Urinary bladder (tissue), 4 donors: ENCODE results near the gene SPTBN2. TPM values are rescaled to one million over a fixed set of nuclear protein-coding genes. Genes with fewer than 3 reads are reported as not detected.
A peak's percentile ranks its signal among the peaks of the same experiment; 100 is the strongest.
"Not testable (repeated sequence)": the region's sequence is repeated elsewhere in the genome, so short reads cannot be mapped to it uniquely, and the experiment has no call there.

Experiments used
- DNase-seq: peaks from one replicate; pipeline ENCODE4 v3.0.0-alpha.2; 2015; ENCODE audit errors: extremely low spot score
- H3K27ac ChIP-seq: one replicate; pipeline ENCODE4 v1.5.1; 2013; ENCODE audit warnings: low read depth, mild to moderate bottlenecking, moderate library complexity
- H3K36me3 ChIP-seq: one replicate; pipeline ENCODE4 v1.6.1; 2013; ENCODE audit warnings: mild to moderate bottlenecking, moderate library complexity; ENCODE audit not compliant: insufficient read depth
- H3K4me1 ChIP-seq: one replicate; pipeline ENCODE4 v1.6.1; 2013; ENCODE audit warnings: mild to moderate bottlenecking, moderate library complexity; ENCODE audit not compliant: insufficient read depth
- H3K4me3 ChIP-seq: one replicate; pipeline ENCODE4 v1.5.1; 2013; ENCODE audit warnings: low read depth, low read length
- WGBS: extraction: QIAGEN DNeasy Blood & Tissue Kit; methylation state at CpG from one replicate; pipeline ENCODE4 v1.1.7; 2013; 5-methylcytosine and 5-hydroxymethylcytosine counted together
- polyA plus RNA-seq: library from polyadenylated mRNA; stranded (reverse); fragments of 200-250 nt; gene quantifications from one replicate; pipeline ENCODE4 v1.2.3, GENCODE V29; 2013
- small RNA-seq: library from RNA; depleted of rRNA; stranded (forward); fragments of <200 nt; gene quantifications from one replicate; pipeline ENCODE3, GENCODE V24; 2014
- total RNA-seq: library from RNA; depleted of rRNA; stranded (reverse); fragments of >200 nt; gene quantifications from one replicate; pipeline ENCODE4 v1.2.3, GENCODE V29; 2014
- donor health status: healthy with polysubstance abuse.
- donor health status: healthy.

The SPTBN2 gene
- total and polyA plus RNA-seq, 2 donors, result 2.5 to 6.7 TPM

GRCh38 chr11:66641834-66642233 is 87.2 kb downstream of the SPTBN2 start:
- Histone ChIP-seq H3K36me3 (no peaks in the 10 kb centered on the region), H3K27ac (no peak overlapping the region), H3K4me1 (peaks cover 7% of the 10 kb centered on the region), H3K4me3 (no peak overlapping the region)
- DNase-seq, result no peak
- WGBS, result 12% methylated on average over 3 of the region's 3 CpGs

DNA sequence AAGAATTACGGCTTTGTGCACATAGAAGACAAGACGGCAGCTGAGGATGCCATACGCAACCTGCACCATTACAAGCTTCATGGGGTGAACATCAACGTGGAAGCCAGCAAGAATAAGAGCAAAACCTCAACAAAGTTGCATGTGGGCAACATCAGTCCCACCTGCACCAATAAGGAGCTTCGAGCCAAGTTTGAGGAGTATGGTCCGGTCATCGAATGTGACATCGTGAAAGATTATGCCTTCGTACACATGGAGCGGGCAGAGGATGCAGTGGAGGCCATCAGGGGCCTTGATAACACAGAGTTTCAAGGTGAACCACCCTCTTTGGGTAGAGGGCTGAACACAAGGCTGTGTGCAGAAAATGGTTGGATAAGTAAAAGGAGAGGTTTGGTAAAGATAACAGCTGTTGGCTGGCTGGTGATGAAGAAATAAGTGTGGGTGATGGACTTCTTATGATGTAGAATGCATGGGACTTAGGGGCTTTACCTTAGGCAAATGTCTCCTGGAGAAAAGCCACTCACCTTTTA is 89.1 kb downstream of the SPTBN2 start:
- not testable (repeated sequence) for H3K27ac ChIP-seq, H3K36me3 ChIP-seq, DNase-seq, H3K4me1 ChIP-seq
- H3K4me3 ChIP-seq, result peak overlapping the region; percentile 85
- 55% methylated on average over 9 of the region's 10 CpGs for WGBS

GRCh38 chr11:66639066-66639813 is 89.8 kb downstream of the SPTBN2 start:
- DNase-seq, result peak; percentile 37
- WGBS, result 3% methylated on average over 27 of the region's 27 CpGs

DNA sequence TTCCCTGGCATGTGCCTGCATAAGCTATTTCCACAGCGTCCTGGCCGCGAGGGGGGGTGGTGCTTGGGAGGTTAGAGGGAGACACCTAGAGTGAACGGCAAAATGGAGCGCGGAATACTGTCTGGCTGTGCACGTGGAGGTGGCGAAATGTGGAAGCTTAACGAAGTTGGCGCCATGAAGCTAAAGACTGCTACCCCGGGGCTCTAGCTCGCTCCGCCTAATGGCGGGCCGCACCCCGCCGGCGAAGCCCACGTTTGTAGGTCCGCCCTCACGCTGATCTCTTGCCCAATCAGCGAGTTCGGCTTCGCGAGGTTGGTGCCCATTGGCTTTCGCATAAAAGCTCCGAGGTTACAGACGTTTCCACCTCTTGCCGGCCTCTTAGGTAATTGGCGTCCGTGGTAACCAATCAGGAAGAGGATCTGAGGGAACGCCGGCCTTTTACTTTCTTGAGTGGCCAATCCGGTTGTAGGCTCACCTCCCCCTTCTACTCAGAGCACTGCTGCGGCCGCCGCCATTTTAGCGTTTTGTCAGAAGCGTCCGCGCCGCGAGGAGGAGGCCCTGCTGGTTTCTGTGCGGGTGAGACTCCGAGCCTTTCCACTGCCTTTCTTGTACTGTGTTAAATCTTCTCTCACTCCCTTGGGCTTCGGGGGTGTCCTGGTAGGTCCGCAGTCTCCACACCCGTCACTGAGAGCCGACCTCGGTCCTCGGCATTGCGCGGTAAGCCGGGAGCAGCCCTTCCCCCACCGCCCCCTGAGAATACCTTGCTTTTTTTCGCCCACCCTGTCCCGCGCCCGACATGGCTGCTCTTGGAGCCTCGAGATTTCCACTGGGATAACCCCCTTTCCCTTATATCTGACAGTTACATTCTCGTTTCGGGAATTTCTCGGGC is 90.6 kb downstream of the SPTBN2 start, which contains the start of gene RBM4:
TSS of gene RBM4 (plus strand) at position 527 of the 889 bp plus-strand sequence. CDS start 1,009 bp downstream, outside the sequence.
- Histone ChIP-seq H3K27ac (peak within 1 kb of the TSS; percentile 86), H3K36me3 (no peaks in the 10 kb centered on the region), H3K4me3 (peak within 1 kb of the TSS; percentile 85), H3K4me1 (peaks cover 3% of the 10 kb centered on the region)
- peak; percentile 100 for DNase-seq
- WGBS, result under 1% methylated on average over 63 of the region's 63 CpGs

More at GRCh38 chr11:66639066-66639813, 89.8 kb downstream of the SPTBN2 start:
- Histone ChIP-seq H3K4me3 (peak overlapping the region; percentile 85), H3K27ac (peak overlapping the region; percentile 86), H3K4me1 (peaks cover 6% of the 10 kb centered on the region), H3K36me3 (no peaks in the 10 kb centered on the region)

- WGBS, result 27% methylated on average over 12 of the region's 12 CpGs
- peak overlapping the region; percentile 71 for H3K27ac ChIP-seq
- peak overlapping the region; percentile 39 for H3K4me3 ChIP-seq
- peaks cover 1% of the 10 kb centered on the region for H3K4me1 ChIP-seq
- no peak for DNase-seq
- no peaks in the 10 kb centered on the region for H3K36me3 ChIP-seq
These were observed 91.3 kb downstream of the SPTBN2 start for GRCh38 chr11:66637557-66638176.

DNA sequence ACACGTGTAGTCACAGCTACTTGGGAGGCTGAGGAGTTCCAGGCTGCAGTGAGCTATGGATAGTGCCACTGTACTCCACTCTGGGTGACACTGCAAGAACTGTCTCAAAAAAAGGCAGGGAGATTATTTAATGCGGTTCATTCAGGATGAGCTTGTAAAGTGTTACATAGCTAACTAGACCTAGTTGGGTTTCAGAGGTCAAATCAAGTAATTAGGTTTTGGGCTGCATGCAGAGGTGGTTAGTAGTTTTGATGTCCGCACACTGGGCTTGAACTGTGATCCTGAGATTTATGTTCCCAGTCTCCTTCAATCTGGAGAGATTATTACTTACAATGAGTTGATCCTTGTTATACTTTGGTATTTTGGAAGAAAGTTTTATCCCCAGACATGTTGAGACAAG is 92.6 kb downstream of the SPTBN2 start:
- Histone ChIP-seq H3K27ac (no peak overlapping the region), H3K4me1 (no peaks in the 10 kb centered on the region), H3K36me3 (no peaks in the 10 kb centered on the region), H3K4me3 (no peak overlapping the region)
- no peak for DNase-seq
- 77% methylated on average over 3 of the region's 3 CpGs for WGBS

Small RNAs within 50 kb of the gene (small RNA-seq; reads per million reads assigned to genes)
- not detected for gene RN7SL12P

Other genes with a start within 250 kb of the SPTBN2 start
- 16.9 TPM for gene DPP3, start 248.8 kb downstream of the SPTBN2 start, total RNA-seq
- 26.8 TPM for gene DPP3, start 248.8 kb downstream of the SPTBN2 start, polyA plus RNA-seq
- gene BBS1, start 218.6 kb downstream of the SPTBN2 start, total RNA-seq, result 40.4 TPM
- gene BBS1, start 218.6 kb downstream of the SPTBN2 start, polyA plus RNA-seq, result 33.3 TPM
- 5.0 TPM for gene ZDHHC24, start 183.2 kb downstream of the SPTBN2 start, total RNA-seq
- 11.4 TPM for gene ZDHHC24, start 183.2 kb downstream of the SPTBN2 start, polyA plus RNA-seq
- not detected for gene ACTN3, start 182.3 kb downstream of the SPTBN2 start, total RNA-seq
- 0.18 TPM for gene ACTN3, start 182.3 kb downstream of the SPTBN2 start, polyA plus RNA-seq
- 22.8 TPM for gene CTSF, start 160.6 kb downstream of the SPTBN2 start, total RNA-seq
- gene CTSF, start 160.6 kb downstream of the SPTBN2 start, polyA plus RNA-seq, result 92.1 TPM
- gene CCDC87, start 136.2 kb downstream of the SPTBN2 start, total RNA-seq, result not detected
- 0.43 TPM for gene CCDC87, start 136.2 kb downstream of the SPTBN2 start, polyA plus RNA-seq
- gene CCS, start 136.0 kb downstream of the SPTBN2 start, total RNA-seq, result 31.7 TPM
- gene CCS, start 136.0 kb downstream of the SPTBN2 start, polyA plus RNA-seq, result 64.7 TPM
- gene RBM14, start 112.6 kb downstream of the SPTBN2 start, total RNA-seq, result 49.9 TPM
- gene RBM14, start 112.6 kb downstream of the SPTBN2 start, polyA plus RNA-seq, result 41.6 TPM
- gene RBM4, start 90.5 kb downstream of the SPTBN2 start, total RNA-seq, result 96.0 TPM
- gene RBM4, start 90.5 kb downstream of the SPTBN2 start, polyA plus RNA-seq, result 108 TPM
- gene RBM4B, start 51.3 kb downstream of the SPTBN2 start, total RNA-seq, result 47.4 TPM
- gene RBM4B, start 51.3 kb downstream of the SPTBN2 start, polyA plus RNA-seq, result 21.4 TPM
- gene RCE1, start 114.2 kb upstream of the SPTBN2 start, total RNA-seq, result 12.2 TPM
- gene RCE1, start 114.2 kb upstream of the SPTBN2 start, polyA plus RNA-seq, result 18.7 TPM
- gene LRFN4, start 127.8 kb upstream of the SPTBN2 start, total RNA-seq, result 3.7 TPM
- gene LRFN4, start 127.8 kb upstream of the SPTBN2 start, polyA plus RNA-seq, result 19.1 TPM
- 3.6 TPM for gene PC, start 229.2 kb upstream of the SPTBN2 start, total RNA-seq
- 12.6 TPM for gene PC, start 229.2 kb upstream of the SPTBN2 start, polyA plus RNA-seq
- gene C11orf86, start 246.1 kb upstream of the SPTBN2 start, total RNA-seq, result not detected
- gene C11orf86, start 246.1 kb upstream of the SPTBN2 start, polyA plus RNA-seq, result not detected